Uterus (tissue), 2 donors: Measurements from ENCODE around the gene ATCAY.

Experiments
- CTCF ChIP-seq, 4 experiments: fragments of 200-600 bp in 2 of 4; fragments of 450-650 bp in 2 of 4; sonication (generic) in 2 of 4; IDR thresholded peaks; one replicate each; pipeline ENCODE4 v1.5.1; 2016 to 2019; ENCODE audit warnings: antibody characterized with exemption in 4 of 4, mild to moderate bottlenecking in 2 of 4, moderate library complexity in 1 of 4
- POLR2A ChIP-seq, 2 donors: fragments of 450-650 bp; IDR thresholded peaks; one replicate each; pipeline ENCODE4 v1.6.1; 2016; ENCODE audit warnings: antibody characterized with exemption in 2 of 2, mild to moderate bottlenecking in 1 of 2, moderate library complexity in 1 of 2

- no peak for TF ChIP-seq CTCF (IDR thresholded peaks at IDR 0.05)
- no peak for TF ChIP-seq POLR2A (IDR thresholded peaks at IDR 0.05)
These were observed 35.9 kb upstream of the ATCAY start for GRCh38 chr19:3844596-3844995.
